K562 (cell line): Measurements from ENCODE around the gene HORMAD1. TPM values are rescaled to one million over a fixed set of nuclear protein-coding genes. Genes with fewer than 3 reads are reported as not detected.

ENCODE experiments used
- ATAC-seq: fragments of 200-7000 bp; cut with Tn5 transposase; 3 replicates; pipeline ENCODE4 v1.9.1; 2020; ENCODE audit warnings: moderate library complexity
- BruUV-seq: library from RNA; stranded (reverse); fragments of 400-500 nt; replicated peaks from 2 replicates; lab custom pipeline; 2021; lab: Mats Ljungman, UMichigan
- CTCF ChIA-PET: fragments of 300-600 bp; formaldehyde crosslinking; extraction: SDS; loops from one replicate; lab custom pipeline; 2021; ENCODE audit warnings: low intra/inter-chr PET ratio; lab: Yijun Ruan, JAX
- POLR2A ChIA-PET: fragments of 300-600, 350-650 bp; sonication (Branson Sonifier 250); formaldehyde crosslinking; extraction: SDS; loops from one replicate; lab custom pipeline; 2021; ENCODE audit warnings: antibody characterized with exemption, inconsistent platforms; lab: Yijun Ruan, JAX
- DNase-seq, 4 experiments: peaks; one replicate each; pipeline versions ENCODE4 v3.0.0 to v3.0.0-alpha.2; 2011 to 2018; ENCODE audit warnings: low spot score in 3 of 4, mixed read lengths in 3 of 4; ENCODE audit errors: extremely low read depth in 1 of 4
- FAIRE-seq: peaks from 2 replicates; lab custom pipeline; 2011; peaks lifted over from hg19 to GRCh38; lab: Jason Lieb, UNC
- H2AFZ ChIP-seq: 2 replicates; pipeline ENCODE4 v1.6.0; 2011; ENCODE audit warnings: low read depth, low read length, control low read depth, inconsistent platforms
- H3K27ac ChIP-seq: fragments of 200-600 bp; 3 replicates; pipeline ENCODE4 v1.8.0; 2011; ENCODE audit warnings: low read depth, mild to moderate bottlenecking, control low read depth, inconsistent platforms, low read length, moderate library complexity, mixed read lengths; ENCODE audit errors: extremely low read depth
- H3K27me3 ChIP-seq, 2 experiments: fragments of 300-600 bp in 1 of 2; 2 replicates in 1 of 2; 3 replicates in 1 of 2; pipeline versions ENCODE4 v1.6.0 to v1.8.0; 2011; ENCODE audit warnings: inconsistent platforms in 2 of 2, low read length in 2 of 2, mild to moderate bottlenecking in 1 of 2, mixed read lengths in 1 of 2, moderate library complexity in 1 of 2; ENCODE audit not compliant: control insufficient read depth in 2 of 2, insufficient read depth in 2 of 2
- H3K36me3 ChIP-seq: fragments of 300-600 bp; 3 replicates; pipeline ENCODE4 v1.8.0; 2011; ENCODE audit warnings: mild to moderate bottlenecking, low read length, inconsistent platforms; ENCODE audit not compliant: control insufficient read depth, insufficient read depth
- H3K4me1 ChIP-seq, 2 experiments: fragments of 200-600 bp in 1 of 2; replicated peaks in 1 of 2; 2 replicates in 1 of 2; 3 replicates in 1 of 2; pipeline versions ENCODE4 v1.5.1 to v1.8.0; 2011; ENCODE audit warnings: inconsistent platforms in 2 of 2, low read length in 2 of 2, mild to moderate bottlenecking in 1 of 2, mixed read lengths in 1 of 2, moderate library complexity in 1 of 2; ENCODE audit not compliant: control insufficient read depth in 2 of 2, insufficient read depth in 2 of 2
- H3K4me2 ChIP-seq: 2 replicates; pipeline ENCODE4 v1.6.1; 2011; ENCODE audit warnings: low read length, control low read depth, inconsistent platforms, mixed read lengths; ENCODE audit not compliant: insufficient read depth
- H3K4me3 ChIP-seq: fragments of 200-600 bp; sonication (generic), shearing (Covaris generic); 2 replicates; pipeline ENCODE4 v1.5.1; 2016; ENCODE audit warnings: control low read depth, inconsistent platforms
- H3K79me2 ChIP-seq: fragments of 200-600 bp; 3 replicates; pipeline ENCODE4 v1.8.0; 2011; ENCODE audit warnings: low read length, inconsistent platforms; ENCODE audit not compliant: control insufficient read depth, insufficient read depth
- H3K9ac ChIP-seq, 2 experiments: 2 replicates each; pipeline versions ENCODE4 v1.6.0 to v1.6.1; 2011; ENCODE audit warnings: low read depth in 2 of 2, low read length in 2 of 2, control low read depth in 1 of 2, inconsistent platforms in 1 of 2, mild to moderate bottlenecking in 1 of 2, mixed read lengths in 1 of 2; ENCODE audit not compliant: insufficient read depth in 1 of 2
- H3K9me1 ChIP-seq: one replicate; pipeline ENCODE4 v1.6.0; 2011; ENCODE audit warnings: inconsistent platforms, mild to moderate bottlenecking, low read length, moderate library complexity; ENCODE audit not compliant: control insufficient read depth, insufficient read depth
- H3K9me3 ChIP-seq: replicated peaks from 2 replicates; pipeline ENCODE4 v1.5.1; 2011; ENCODE audit warnings: low read depth, low read length, inconsistent platforms; ENCODE audit not compliant: control insufficient read depth, insufficient read depth
- H4K20me1 ChIP-seq: replicated peaks from 2 replicates; pipeline ENCODE4 v1.6.1; 2011; ENCODE audit warnings: low read length, inconsistent platforms, mixed read lengths; ENCODE audit not compliant: control insufficient read depth, insufficient read depth
- CEBPB ChIP-seq: fragments of 450-650 bp; IDR thresholded peaks from 2 replicates; pipeline ENCODE4 v1.6.1; 2016; ENCODE audit warnings: missing genetic modification characterization, missing compliant biosample characterization
- GABPA ChIP-seq: fragments of 200-800 bp; sonication (Bioruptor generic); conservative IDR thresholded peaks from 2 replicates; pipeline ENCODE4 v1.6.1; 2016; ENCODE audit warnings: low read depth, missing genetic modification characterization, missing compliant biosample characterization
- NKRF ChIP-seq: fragments of 450-650 bp; IDR thresholded peaks from 2 replicates; pipeline ENCODE4 v1.6.1; 2016; ENCODE audit warnings: borderline replicate concordance
- PRMT5 ChIP-seq: sonication (generic); formaldehyde crosslinking; IDR thresholded peaks from 2 replicates; pipeline ENCODE4 v1.5.0; 2020; ENCODE audit warnings: missing genetic modification reagents
- RBFOX2 ChIP-seq: fragments of 200-400 bp; formaldehyde crosslinking; IDR thresholded peaks from 2 replicates; pipeline ENCODE4 v1.6.1; 2017; ENCODE audit warnings: low read depth, mild to moderate bottlenecking, low read length, moderate library complexity
- ZBTB33 ChIP-seq: sonication (generic); formaldehyde crosslinking; IDR thresholded peaks from 2 replicates; pipeline ENCODE4 v1.8.1; 2023; ENCODE audit warnings: mild to moderate bottlenecking, missing genetic modification reagents
- ZNF133 ChIP-seq: fragments of 250-450 bp; sonication (Bioruptor Pico); IDR thresholded peaks from 2 replicates; pipeline ENCODE4 v1.4.0; 2020; ENCODE audit warnings: mild to moderate bottlenecking
- ZNF318 ChIP-seq, 2 experiments: fragments of 450-650 bp; IDR thresholded peaks; 2 replicates each; pipeline ENCODE4 v1.6.1; 2016; ENCODE audit warnings: mild to moderate bottlenecking in 2 of 2, borderline replicate concordance in 1 of 2, low read depth in 1 of 2, moderate library complexity in 1 of 2
- ZNF384 ChIP-seq: IDR thresholded peaks from 2 replicates; pipeline ENCODE4 v1.6.1; 2012; ENCODE audit warnings: low read depth, low read length, improper control_type of control experiment
- ZNF79 ChIP-seq: fragments of 250-450 bp; sonication (Bioruptor Pico); IDR thresholded peaks from 2 replicates; pipeline ENCODE4 v1.4.0; 2020; ENCODE audit warnings: low read depth, mild to moderate bottlenecking, moderate library complexity
- WGBS: fragments of 100-300 bp; shearing (Covaris generic); methylation state at CpG from one replicate; pipeline ENCODE4 v1.1.6; 2016; ENCODE audit warnings: low coverage, mixed read lengths; ENCODE audit not compliant: insufficient coverage; ENCODE audit errors: missing lambda C conversion rate; 5-methylcytosine and 5-hydroxymethylcytosine counted together
- in situ Hi-C: fragments of 300-500 bp; cut with MboI; formaldehyde crosslinking; loops from 4 replicates; pipeline ENCODE4 v1.15.0; 2018; ENCODE audit warnings: inconsistent platforms, mixed read lengths
- intact Hi-C: fragments of 100-400 bp; cut with micrococcal nuclease; formaldehyde crosslinking; loops from 2 replicates; pipeline ENCODE4 v1.14.2; 2022
- polyA plus RNA-seq, 8 experiments: library from polyadenylated mRNA; depleted of rRNA in 4 of 8; stranded (reverse) in 5 of 8; unstranded in 3 of 8; fragments of >200 nt; fragmentation: Nextera tagmentation in 2 of 8; fragmentation: Illumina TruSeq in 1 of 8; extraction: Ambion mirVana in 2 of 8; extraction: Trizol in 1 of 8; gene quantifications; 2 replicates each; pipeline versions ENCODE4 v1.2.1 to v1.2.3, GENCODE V29; 2011 to 2014; ENCODE audit warnings: inconsistent platforms in 1 of 8, missing spikeins in 1 of 8
- total RNA-seq, 7 experiments: library from RNA; depleted of rRNA in 6 of 7; stranded (reverse); fragments of >200 nt in 6 of 7; fragmentation: Illumina TruSeq in 2 of 7; extraction: Trizol in 2 of 7; gene quantifications; 2 replicates each; pipeline versions ENCODE4 v1.2.1 to v1.2.3, GENCODE V29; 2011 to 2021; ENCODE audit warnings: low replicate concordance in 1 of 7

Gene HORMAD1
- total and polyA plus RNA-seq, 9 of the 15 experiments (the other 6 are each of a cell fraction or from before 2014, with no cell fraction given): not detected

GRCh38 chr1:150662811-150663210, 57.9 kb downstream of the HORMAD1 start:
- H3K79me2 ChIP-seq: no peaks in the 10 kb centered on the region
- in situ Hi-C loops (no loop called here), intact Hi-C loops (no loop called here)
- no peak overlapping the region for H3K4me2 ChIP-seq
- no peaks in the 10 kb centered on the region for H4K20me1 ChIP-seq
- H3K27ac ChIP-seq: no peak overlapping the region
- no TSS peak for BruUV-seq
- ATAC-seq (no peak), DNase-seq (no peak), FAIRE-seq (no peak)
- H3K27me3 ChIP-seq: no peaks in the 10 kb centered on the region
- no peaks in the 10 kb centered on the region for H3K9me3 ChIP-seq
- H3K4me1 ChIP-seq: no peaks in the 10 kb centered on the region
- no peak overlapping the region for H2AFZ ChIP-seq
- 93% methylated on average over 9 of the region's 9 CpGs for WGBS
- ChIA-PET POLR2A (interaction anchor here (0.9 kb wide), 1 partner anchor 14 kb away, joined by 3 read pairs; no protein-coding TSS in a partner anchor), CTCF (no interaction called here)
- no peaks in the 10 kb centered on the region for H3K9me1 ChIP-seq
- H3K4me3 ChIP-seq: no peak overlapping the region
- H3K9ac ChIP-seq: no peak overlapping the region
- peaks cover 32% of the 10 kb centered on the region; the same call in 2 of the 3 replicates for H3K36me3 ChIP-seq
- TF ChIP-seq NKRF (no peak), CEBPB (tag) (peak; percentile 17; the same call in 1 of the 2 replicates), ZNF79 (no peak), ZNF133 (no peak), ZNF384 (no peak), ZBTB33 (CRISPR knock-in tag) (peak; percentile 72), RBFOX2 (no peak), PRMT5 (CRISPR knock-in tag) (no peak), GABPA (tag) (no peak), ZNF318 (IDR thresholded peaks at IDR 0.05; ENCODE audit: borderline replicate concordance in 1 of 2, low read depth in 1 of 2) (no peak)
